GM23338 (cell line): Measurements from ENCODE around the gene CENPX. TPM values are rescaled to one million over a fixed set of nuclear protein-coding genes. Genes with fewer than 3 reads are reported as not detected.

Source experiments
- ATAC-seq: fragments of 200-7000 bp; cut with Tn5 transposase; 3 replicates; pipeline ENCODE4 v1.9.1; 2020
- DNase-seq: peaks from one replicate; pipeline ENCODE4 v3.0.0-alpha.2; 2015; ENCODE audit warnings: low spot score
- H2AFZ ChIP-seq: fragments of 200-600 bp; sonication (generic); 2 replicates; pipeline ENCODE4 v1.8.0; 2016; ENCODE audit warnings: antibody characterized with exemption, mild to moderate bottlenecking, moderate library complexity
- H3F3A ChIP-seq: fragments of 200-600 bp; sonication (generic); replicated peaks from 2 replicates; pipeline ENCODE4 v1.8.0; 2017; ENCODE audit warnings: antibody characterized with exemption, mixed run types, low read depth
- H3K27ac ChIP-seq: fragments of 200-600 bp; sonication (generic); 2 replicates; pipeline ENCODE4 v1.6.1; 2016; ENCODE audit warnings: low read depth
- H3K27me3 ChIP-seq: fragments of 200-600 bp; sonication (generic); 2 replicates; pipeline ENCODE4 v1.8.0; 2016; ENCODE audit warnings: mild to moderate bottlenecking, mixed run types, moderate library complexity; ENCODE audit not compliant: insufficient read depth
- H3K36me3 ChIP-seq: fragments of 200-600 bp; sonication (generic); 2 replicates; pipeline ENCODE4 v1.8.0; 2016; ENCODE audit warnings: mild to moderate bottlenecking; ENCODE audit not compliant: insufficient read depth
- H3K4me1 ChIP-seq: fragments of 200-600 bp; sonication (generic); 2 replicates; pipeline ENCODE4 v1.8.0; 2016; ENCODE audit warnings: mild to moderate bottlenecking, moderate library complexity; ENCODE audit not compliant: insufficient read depth
- H3K4me2 ChIP-seq: fragments of 200-600 bp; sonication (generic); 2 replicates; pipeline ENCODE4 v1.7.1; 2017; ENCODE audit warnings: mixed run types
- H3K4me3 ChIP-seq: fragments of 200-600 bp; sonication (generic); 2 replicates; pipeline ENCODE4 v1.6.1; 2016; ENCODE audit warnings: mixed run types
- H3K79me2 ChIP-seq: fragments of 200-600 bp; sonication (generic); replicated peaks from 2 replicates; pipeline ENCODE4 v1.8.0; 2017; ENCODE audit warnings: mild to moderate bottlenecking; ENCODE audit not compliant: insufficient read depth
- H3K9me2 ChIP-seq: fragments of 200-600 bp; sonication (generic); 2 replicates; pipeline ENCODE4 v1.8.0; 2017; ENCODE audit not compliant: insufficient read depth
- H4K20me1 ChIP-seq: fragments of 200-600 bp; sonication (generic); replicated peaks from 2 replicates; pipeline ENCODE4 v1.8.0; 2017; ENCODE audit warnings: mild to moderate bottlenecking; ENCODE audit not compliant: insufficient read depth
- H3K27ac Mint-ChIP-seq: 2 replicates; pipeline ENCODE4 v1.8.0; 2020; ENCODE audit warnings: inconsistent platforms, mild to moderate bottlenecking, moderate library complexity, mixed read lengths
- H3K27me3 Mint-ChIP-seq: 3 replicates; pipeline ENCODE4 v1.8.0; 2022; ENCODE audit warnings: low read depth, mild to moderate bottlenecking, moderate library complexity, mixed read lengths, inconsistent platforms; ENCODE audit not compliant: insufficient read depth, poor library complexity
- H3K36me3 Mint-ChIP-seq: 3 replicates; pipeline ENCODE4 v1.8.0; 2021; ENCODE audit warnings: low read depth, mild to moderate bottlenecking, inconsistent platforms, moderate library complexity, mixed read lengths
- H3K4me1 Mint-ChIP-seq: 3 replicates; pipeline ENCODE4 v1.8.0; 2020; ENCODE audit warnings: mild to moderate bottlenecking, inconsistent platforms, mixed read lengths
- H3K4me3 Mint-ChIP-seq: 3 replicates; pipeline ENCODE4 v1.8.0; 2021; ENCODE audit warnings: moderate library complexity, mild to moderate bottlenecking, inconsistent platforms, mixed read lengths
- H3K9me3 Mint-ChIP-seq: 3 replicates; pipeline ENCODE4 v1.8.0; 2020; ENCODE audit warnings: moderate library complexity, mild to moderate bottlenecking, inconsistent platforms, mixed read lengths
- CREB1 ChIP-seq: fragments of 250-450 bp; sonication (Bioruptor Pico); IDR thresholded peaks from 2 replicates; pipeline ENCODE4 v1.5.0; 2020; ENCODE audit warnings: low read depth, mild to moderate bottlenecking, moderate library complexity
- CTCF ChIP-seq, 2 experiments: fragments of 200-600 bp in 1 of 2; sonication (generic) in 1 of 2; conservative IDR thresholded peaks; 2 replicates each; pipeline versions ENCODE4 v1.5.1 to v1.6.1; 2016 to 2017; ENCODE audit warnings: antibody characterized with exemption in 2 of 2, low read depth in 2 of 2, mild to moderate bottlenecking in 2 of 2, moderate library complexity in 1 of 2
- ETS1 ChIP-seq: IDR thresholded peaks from 2 replicates; pipeline ENCODE4 v1.6.1; 2016; ENCODE audit warnings: antibody characterized with exemption
- EZH2 ChIP-seq: fragments of 200-600 bp; sonication (generic); IDR thresholded peaks from one replicate; pipeline ENCODE4 v1.8.0; 2017; ENCODE audit warnings: antibody characterized with exemption, mild to moderate bottlenecking, low read depth; ENCODE audit not compliant: unreplicated experiment
- EZH2phosphoT487 ChIP-seq: fragments of 200-600 bp; sonication (generic); IDR thresholded peaks from one replicate; pipeline ENCODE4 v1.8.1; 2018; ENCODE audit warnings: antibody characterized with exemption; ENCODE audit not compliant: unreplicated experiment
- JUNB ChIP-seq: IDR thresholded peaks from one replicate; pipeline ENCODE4 v1.6.1; 2016; ENCODE audit warnings: antibody characterized with exemption; ENCODE audit not compliant: unreplicated experiment
- NANOG ChIP-seq: IDR thresholded peaks from 2 replicates; pipeline ENCODE4 v1.6.1; 2016; ENCODE audit warnings: antibody characterized with exemption, borderline replicate concordance
- POLR2AphosphoS5 ChIP-seq: IDR thresholded peaks from 2 replicates; pipeline ENCODE4 v1.6.1; 2016; ENCODE audit warnings: antibody characterized with exemption, low read depth
- REST ChIP-seq: IDR thresholded peaks from one replicate; pipeline ENCODE4 v1.6.1; 2018; ENCODE audit warnings: antibody characterized with exemption; ENCODE audit not compliant: unreplicated experiment
- STAT1 ChIP-seq: IDR thresholded peaks from one replicate; pipeline ENCODE4 v1.6.1; 2016; ENCODE audit warnings: antibody characterized with exemption; ENCODE audit not compliant: unreplicated experiment
- ZNF114 ChIP-seq: fragments of 250-450 bp; sonication (Bioruptor Pico); IDR thresholded peaks from 2 replicates; pipeline ENCODE4 v1.5.0; 2020; ENCODE audit warnings: mild to moderate bottlenecking, moderate library complexity
- ZNF331 ChIP-seq: fragments of 250-450 bp; sonication (Bioruptor Pico); IDR thresholded peaks from 2 replicates; pipeline ENCODE4 v1.5.0; 2020; ENCODE audit warnings: low read depth, mild to moderate bottlenecking, moderate library complexity
- ZNF462 ChIP-seq: fragments of 250-450 bp; sonication (Bioruptor Pico); IDR thresholded peaks from 2 replicates; pipeline ENCODE4 v1.5.0; 2020; ENCODE audit warnings: mild to moderate bottlenecking, moderate library complexity
- polyA plus RNA-seq: library from polyadenylated mRNA; unstranded; fragments of >200 nt; fragmentation: Nextera tagmentation; extraction: Ambion mirVana; gene quantifications from 2 replicates; pipeline ENCODE4 v1.2.1, GENCODE V29; 2016
- total RNA-seq: library from RNA; depleted of rRNA; stranded (reverse); fragments of >200 nt; shearing (Covaris generic); gene quantifications from 2 replicates; pipeline ENCODE4 v1.2.3, GENCODE V29; 2014

Gene CENPX
- total and polyA plus RNA-seq, 2 experiments from 2014 or later, result 114 to 157 TPM

GRCh38 chr17:82012261-82012639 lies 10.4 kb downstream of the CENPX start:
- Histone ChIP-seq H3K4me3 (no peak overlapping the region), H3K36me3 (no peaks in the 10 kb centered on the region), H3K4me2 (no peak overlapping the region), H4K20me1 (no peaks in the 10 kb centered on the region), H3F3A (no peaks in the 10 kb centered on the region), H3K79me2 (no peaks in the 10 kb centered on the region), H3K4me1 (no peaks in the 10 kb centered on the region; the same call in 1 of the 2 replicates), H3K9me2 (no peaks in the 10 kb centered on the region), H3K27me3 (no peaks in the 10 kb centered on the region), H3K27ac (no peak overlapping the region), H2AFZ (no peak overlapping the region)
- no peak for DNase-seq
- Mint-ChIP-seq H3K9me3 (no peaks in the 10 kb centered on the region), H3K4me3 (no peak overlapping the region), H3K27me3 (peaks cover 5% of the 10 kb centered on the region), H3K36me3 (no peaks in the 10 kb centered on the region), H3K27ac (no peak overlapping the region), H3K4me1 (no peaks in the 10 kb centered on the region)
- no peak for ATAC-seq
- TF ChIP-seq REST (no peak), CTCF (conservative IDR thresholded peaks at IDR 0.05; ENCODE audit: low read depth in 2 of 2) (no peak), NANOG (no peak), EZH2phosphoT487 (no peak), CREB1 (CRISPR knock-in tag) (no peak), POLR2AphosphoS5 (no peak), ETS1 (no peak), ZNF114 (CRISPR knock-in tag) (no peak), ZNF331 (CRISPR knock-in tag) (no peak), ZNF462 (CRISPR knock-in tag) (no peak), JUNB (no peak), EZH2 (no peak), STAT1 (no peak)
